ENCODE data around the gene BUB3.
A peak's percentile ranks its signal among the peaks of the same experiment; 100 is the strongest.

Gene BUB3

GRCh38 chr10:123154092-123154710 is at the start of gene BUB3:
Gene BUB3 (plus strand): TSS chr10:123154402. CDS start chr10:123154918, 516 bp downstream.
- peak; percentile 96 to 98 for DNase-seq

GRCh38 chr10:123109466-123109865 is 44.7 kb upstream of the BUB3 start:
- no peak for DNase-seq

- DNase-seq = no peak
Observed at GRCh38 chr10:123117644-123118417, 36.4 kb upstream of the BUB3 start.

GRCh38 chr10:123119081-123119480 is 35.1 kb upstream of the BUB3 start:
- no peak for DNase-seq

GRCh38 chr10:123126246-123126645 is 28.0 kb upstream of the BUB3 start:
- no peak for DNase-seq

GRCh38 chr10:123129618-123130271 is 24.5 kb upstream of the BUB3 start:
- DNase-seq = no peak

- DNase-seq = peak; percentile 63 to 65
Observed at GRCh38 chr10:123132576-123133477, 21.4 kb upstream of the BUB3 start.

GRCh38 chr10:123133541-123134342 is 20.5 kb upstream of the BUB3 start:
- no peak for DNase-seq

GRCh38 chr10:123134343-123134914 is 19.8 kb upstream of the BUB3 start:
- DNase-seq = no peak

- DNase-seq = no peak
Observed at GRCh38 chr10:123134915-123135414, 19.2 kb upstream of the BUB3 start.

GRCh38 chr10:123135415-123136141 is 18.6 kb upstream of the BUB3 start, which contains the start of gene HMX3:
Gene HMX3 (plus strand): TSS chr10:123135970. CDS start chr10:123136051, 81 bp downstream.
- peak in 1 of 2 experiments; percentile 1 for DNase-seq

- no peak for DNase-seq
Observed at GRCh38 chr10:123136221-123136805, 17.9 kb upstream of the BUB3 start.

- DNase-seq = no peak
Observed at GRCh38 chr10:123136806-123137642, 17.2 kb upstream of the BUB3 start.

- no peak for DNase-seq
Observed at GRCh38 chr10:123139165-123139520, 15.1 kb upstream of the BUB3 start.

GRCh38 chr10:123139521-123140163 is 14.6 kb upstream of the BUB3 start:
- DNase-seq = no peak

- DNase-seq = no peak
Observed at GRCh38 chr10:123140164-123140982, 13.8 kb upstream of the BUB3 start.

- DNase-seq = no peak
Observed at GRCh38 chr10:123140983-123141390, 13.2 kb upstream of the BUB3 start.
